IMR-90 (cell line): Measurements from ENCODE around the gene FMN1. TPM values are rescaled to one million over a fixed set of nuclear protein-coding genes. Genes with fewer than 3 reads are reported as not detected.

ENCODE experiments used
- ATAC-seq: fragments of 200-7000 bp; cut with Tn5 transposase; 2 replicates; pipeline ENCODE4 v1.9.1; 2020; ENCODE audit warnings: low read depth, mild to moderate bottlenecking, moderate library complexity
- BruUV-seq: library from RNA; stranded (reverse); fragments of 400-500 nt; replicated peaks from 2 replicates; lab custom pipeline; 2021; lab: Mats Ljungman, UMichigan
- CTCF ChIA-PET: fragments of 300-600 bp; formaldehyde crosslinking; extraction: SDS; loops from one replicate; lab custom pipeline; 2021; ENCODE audit warnings: antibody characterized with exemption; lab: Yijun Ruan, JAX
- POLR2A ChIA-PET: fragments of 300-600 bp; sonication (Branson Sonifier 250); formaldehyde crosslinking; loops from one replicate; lab custom pipeline; 2022; ENCODE audit warnings: antibody characterized with exemption; ENCODE audit not compliant: unreplicated experiment; lab: Charles Lee
- DNase-seq: peaks from one replicate; pipeline ENCODE4 v3.0.0; 2013
- H2AFZ ChIP-seq: replicated peaks from 2 replicates; pipeline ENCODE3; 2013; ENCODE audit warnings: low read length, mild to moderate bottlenecking; ENCODE audit not compliant: poor library complexity
- H2AK5ac ChIP-seq: 2 replicates; pipeline ENCODE4 v1.6.1; 2013; ENCODE audit warnings: low read depth, low read length, inconsistent platforms
- H2AK9ac ChIP-seq: replicated peaks from 2 replicates; pipeline ENCODE3; 2013; ENCODE audit warnings: mild to moderate bottlenecking, low read depth, low read length, moderate library complexity; ENCODE audit not compliant: poor library complexity
- H2BK120ac ChIP-seq: 2 replicates; pipeline ENCODE4 v1.6.1; 2013; ENCODE audit warnings: low read depth, low read length, inconsistent platforms
- H2BK15ac ChIP-seq: 3 replicates; pipeline ENCODE4 v1.6.1; 2013; ENCODE audit warnings: low read depth, low read length, inconsistent platforms
- H2BK20ac ChIP-seq: 2 replicates; pipeline ENCODE4 v1.6.1; 2013; ENCODE audit warnings: low read depth, mild to moderate bottlenecking, inconsistent platforms, low read length, moderate library complexity
- H2BK5ac ChIP-seq: 2 replicates; pipeline ENCODE4 v1.6.1; 2013; ENCODE audit warnings: mild to moderate bottlenecking, low read depth, low read length, inconsistent platforms; ENCODE audit not compliant: poor library complexity, severe bottlenecking
- H3K14ac ChIP-seq: replicated peaks from 2 replicates; pipeline ENCODE4 v1.6.1; 2013; ENCODE audit warnings: low read depth, low read length, inconsistent platforms
- H3K18ac ChIP-seq: 2 replicates; pipeline ENCODE4 v1.6.1; 2013; ENCODE audit warnings: low read depth, low read length, control low read depth
- H3K23ac ChIP-seq: 2 replicates; pipeline ENCODE4 v1.6.1; 2013; ENCODE audit warnings: low read depth, low read length, inconsistent platforms
- H3K27ac ChIP-seq: 2 replicates; pipeline ENCODE4 v1.5.1; 2013; ENCODE audit warnings: mild to moderate bottlenecking, control low read depth, low read length; ENCODE audit not compliant: insufficient read depth
- H3K27me3 ChIP-seq: 2 replicates; pipeline ENCODE4 v1.6.1; 2013; ENCODE audit warnings: low read length; ENCODE audit not compliant: control insufficient read depth, insufficient read depth
- H3K36me3 ChIP-seq: 2 replicates; pipeline ENCODE4 v1.6.1; 2013; ENCODE audit warnings: low read length, mixed read lengths; ENCODE audit not compliant: control insufficient read depth, insufficient read depth
- H3K4ac ChIP-seq: 2 replicates; pipeline ENCODE4 v1.6.1; 2013; ENCODE audit warnings: low read depth, low read length, inconsistent platforms
- H3K4me1 ChIP-seq: 2 replicates; pipeline ENCODE4 v1.6.1; 2013; ENCODE audit warnings: low read length, mixed read lengths; ENCODE audit not compliant: control insufficient read depth, insufficient read depth
- H3K4me2 ChIP-seq: 2 replicates; pipeline ENCODE4 v1.6.1; 2013; ENCODE audit warnings: low read depth, mild to moderate bottlenecking, control low read depth, low read length, moderate library complexity
- H3K4me3 ChIP-seq: 2 replicates; pipeline ENCODE4 v1.5.1; 2013; ENCODE audit warnings: low read depth, mild to moderate bottlenecking, control low read depth, low read length, moderate library complexity; ENCODE audit not compliant: insufficient read depth
- H3K56ac ChIP-seq: 2 replicates; pipeline ENCODE4 v1.6.1; 2013; ENCODE audit warnings: low read length, inconsistent platforms; ENCODE audit not compliant: insufficient read depth; ENCODE audit errors: extremely low read depth
- H3K79me1 ChIP-seq, 2 experiments: 2 replicates each; pipeline ENCODE4 v1.6.1; 2013; ENCODE audit warnings: low read length in 2 of 2, inconsistent platforms in 1 of 2, low read depth in 1 of 2
- H3K9ac ChIP-seq: 2 replicates; pipeline ENCODE4 v1.6.1; 2013; ENCODE audit warnings: low read depth, low read length, control low read depth
- H3K9me1 ChIP-seq: 2 replicates; pipeline ENCODE4 v1.6.1; 2013; ENCODE audit warnings: low read length, inconsistent platforms; ENCODE audit not compliant: insufficient read depth
- H3K9me3 ChIP-seq: 2 replicates; pipeline ENCODE4 v1.6.1; 2013; ENCODE audit warnings: low read length; ENCODE audit not compliant: control insufficient read depth, insufficient read depth
- H4K20me1 ChIP-seq: 2 replicates; pipeline ENCODE4 v1.6.1; 2013; ENCODE audit warnings: low read length, inconsistent platforms; ENCODE audit not compliant: insufficient read depth
- H4K5ac ChIP-seq: 2 replicates; pipeline ENCODE4 v1.6.1; 2013; ENCODE audit warnings: mild to moderate bottlenecking, low read depth, low read length, control low read depth
- H4K8ac ChIP-seq, 2 experiments: 2 replicates each; pipeline ENCODE4 v1.6.1; 2013; ENCODE audit warnings: low read depth in 2 of 2, low read length in 2 of 2, control low read depth in 1 of 2, inconsistent platforms in 1 of 2
- H4K91ac ChIP-seq: 2 replicates; pipeline ENCODE4 v1.6.1; 2013; ENCODE audit warnings: low read depth, low read length, inconsistent platforms; ENCODE audit not compliant: insufficient read depth
- FOS ChIP-seq: fragments of 150-350 bp; IDR thresholded peaks from 2 replicates; pipeline ENCODE4 v1.6.1; 2016; ENCODE audit warnings: low read depth, low read length
- WGBS, 2 experiments: methylation state at CpG; one replicate each; pipeline versions ENCODE4 v1.1.5 to v1.1.7; 2013; ENCODE audit warnings: missing lambda C conversion rate in 2 of 2; ENCODE audit not compliant: insufficient read length in 1 of 2; ENCODE audit errors: extremely low coverage in 2 of 2; 5-methylcytosine and 5-hydroxymethylcytosine counted together
- dilution Hi-C: fragments of 300-500 bp; cut with HindIII; formaldehyde crosslinking; loops from one replicate; pipeline ENCODE4 v1.14.3; 2018; ENCODE audit warnings: low sequenced_read_pairs; ENCODE audit not compliant: unreplicated experiment
- in situ Hi-C: fragments of 300-500 bp; cut with MboI; formaldehyde crosslinking; loops from 3 replicates; pipeline ENCODE4 v1.14.3; 2019; ENCODE audit warnings: low sequenced_read_pairs, inconsistent platforms, mixed read lengths
- intact Hi-C: fragments of 100-400 bp; cut with micrococcal nuclease; formaldehyde crosslinking; loops from 2 replicates; pipeline ENCODE4 v1.10.0; 2022
- polyA plus RNA-seq, 3 experiments: library from polyadenylated mRNA; depleted of rRNA; stranded (reverse); fragments of >200 nt; gene quantifications; 2 replicates each; pipeline ENCODE4 v1.2.3, GENCODE V29; 2012; ENCODE audit warnings: low replicate concordance in 1 of 3
- total RNA-seq: library from RNA; depleted of rRNA; stranded (reverse); fragments of >200 nt; gene quantifications from 2 replicates; pipeline ENCODE4 v1.2.3, GENCODE V29; 2012
- TF ChIP-seq, protein P1 (sequence below): fragments of 150-350 bp; IDR thresholded peaks from 2 replicates; pipeline ENCODE4 v1.6.1; 2016; ENCODE audit warnings: low read depth, mild to moderate bottlenecking, low read length, moderate library complexity, borderline replicate concordance

The FMN1 gene
- total and polyA plus RNA-seq, 2 of the 4 experiments (the other 2 are of a cell fraction), result 7.3 to 17.6 TPM

DNA sequence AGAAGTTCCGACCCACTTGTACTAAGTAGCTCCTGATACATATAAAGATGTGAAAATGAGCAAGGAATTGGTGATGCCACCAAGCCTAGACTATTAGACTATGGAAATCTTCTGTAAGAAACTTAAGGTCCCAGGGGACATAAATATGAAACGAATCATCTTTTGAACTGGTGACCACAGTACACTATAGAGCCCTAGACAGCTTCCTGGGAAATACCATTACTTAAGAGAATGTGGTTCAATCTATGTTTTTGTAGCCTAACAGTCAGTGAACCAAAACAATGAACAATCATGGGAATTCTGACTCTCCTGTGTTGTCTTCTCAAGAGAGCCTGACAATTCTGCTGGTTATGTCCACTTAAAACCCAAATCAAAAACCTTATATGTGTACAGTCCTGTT lies 285.1 kb downstream of the FMN1 start:
- ATAC-seq (peak; percentile 56), DNase-seq (peak; percentile 83)
- Histone ChIP-seq H3K36me3 (peaks cover 2% of the 10 kb centered on the region; the same call in 1 of the 2 replicates), H2BK5ac (peak overlapping the region; percentile 98), H2BK20ac (peak overlapping the region; percentile 85), H3K9me1 (peaks cover 21% of the 10 kb centered on the region), H2AK9ac (no peak overlapping the region), H3K14ac (peak overlapping the region; percentile 54), H4K8ac (peak overlapping the region; percentile 68 to 86; a peak in 3 of 4 replicates), H2AFZ (no peak overlapping the region), H2BK15ac (peak overlapping the region; percentile 83; the same call in 1 of the 3 replicates), H3K79me1 (peaks cover 51 to 89% of the 10 kb centered on the region in 2 experiments), H3K27me3 (no peaks in the 10 kb centered on the region), H2AK5ac (0 out of 2 replicates have a peak overlapping the region, but pooled peaks have one; percentile 76), H3K4me3 (no peak overlapping the region), H4K20me1 (no peaks in the 10 kb centered on the region), H3K18ac (peak overlapping the region; percentile 94), H3K9me3 (no peaks in the 10 kb centered on the region), H3K4ac (peak overlapping the region; percentile 73; the same call in 1 of the 2 replicates), H3K4me1 (peaks cover 23% of the 10 kb centered on the region), H3K9ac (no peak overlapping the region), H3K4me2 (no peak overlapping the region), H4K5ac (peak overlapping the region; percentile 93; the same call in 1 of the 2 replicates), H3K27ac (no peak overlapping the region), H3K23ac (peak overlapping the region; percentile 66; the same call in 1 of the 2 replicates), H2BK120ac (peak overlapping the region; percentile 92), H4K91ac (peak overlapping the region; percentile 88), H3K56ac (no peak overlapping the region)
- no CpG with 5 or more reads among the region's 2 CpGs for WGBS, 2 experiments
- dilution Hi-C loops (no loop called here), in situ Hi-C loops (no loop called here), intact Hi-C loops (loop anchor here (1.0 kb wide), 1 partner anchor 10 kb away; no protein-coding TSS in a partner anchor)
- TF ChIP-seq FOS, result 0 out of 2 replicates have a peak, but pooled peaks have one; percentile 13
- TF ChIP-seq, protein P1, sequence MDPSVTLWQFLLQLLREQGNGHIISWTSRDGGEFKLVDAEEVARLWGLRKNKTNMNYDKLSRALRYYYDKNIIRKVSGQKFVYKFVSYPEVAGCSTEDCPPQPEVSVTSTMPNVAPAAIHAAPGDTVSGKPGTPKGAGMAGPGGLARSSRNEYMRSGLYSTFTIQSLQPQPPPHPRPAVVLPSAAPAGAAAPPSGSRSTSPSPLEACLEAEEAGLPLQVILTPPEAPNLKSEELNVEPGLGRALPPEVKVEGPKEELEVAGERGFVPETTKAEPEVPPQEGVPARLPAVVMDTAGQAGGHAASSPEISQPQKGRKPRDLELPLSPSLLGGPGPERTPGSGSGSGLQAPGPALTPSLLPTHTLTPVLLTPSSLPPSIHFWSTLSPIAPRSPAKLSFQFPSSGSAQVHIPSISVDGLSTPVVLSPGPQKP, result no peak
- CTCF ChIA-PET, result interaction anchor here (1.0 kb wide), 1 partner anchor 47 kb away, joined by 3 read pairs; no protein-coding TSS in a partner anchor
- BruUV-seq, result no TSS peak
- POLR2A ChIA-PET, result no interaction called here
